HepG2 (cell line): ENCODE results near the gene ZNF226. TPM values are rescaled to one million over a fixed set of nuclear protein-coding genes. Genes with fewer than 3 reads are reported as not detected.

ENCODE experiments used
- ARID5B ChIP-seq: IDR thresholded peaks from 2 replicates; pipeline ENCODE4 v1.4.0; 2020; ENCODE audit warnings: mild to moderate bottlenecking, missing genetic modification reagents
- CREM ChIP-seq, 2 experiments: sonication (generic) in 1 of 2; formaldehyde crosslinking in 1 of 2; IDR thresholded peaks; 2 replicates each; pipeline versions ENCODE4 v1.4.0 to v1.6.1; 2016 to 2020; ENCODE audit warnings: antibody characterized with exemption in 1 of 2, mild to moderate bottlenecking in 1 of 2, missing genetic modification reagents in 1 of 2
- DMAP1 ChIP-seq: IDR thresholded peaks from 2 replicates; pipeline ENCODE4 v1.6.1; 2016
- ETV5 ChIP-seq: IDR thresholded peaks from 2 replicates; pipeline ENCODE4 v1.6.1; 2018; ENCODE audit warnings: missing biosample characterization, missing genetic modification reagents, inconsistent platforms, borderline replicate concordance
- FOSL2 ChIP-seq: sonication (generic); formaldehyde crosslinking; IDR thresholded peaks from 2 replicates; pipeline ENCODE4 v1.4.0; 2020; ENCODE audit warnings: missing genetic modification reagents
- GZF1 ChIP-seq: sonication (generic); formaldehyde crosslinking; IDR thresholded peaks from 2 replicates; pipeline ENCODE4 v1.5.1; 2020; ENCODE audit warnings: mild to moderate bottlenecking, missing genetic modification reagents
- HNRNPUL1 ChIP-seq: fragments of 200-400 bp; formaldehyde crosslinking; IDR thresholded peaks from 2 replicates; pipeline ENCODE4 v1.6.1; 2017; ENCODE audit warnings: low read depth, mild to moderate bottlenecking, low read length, moderate library complexity
- KDM5B ChIP-seq: sonication (generic); formaldehyde crosslinking; IDR thresholded peaks from 2 replicates; pipeline ENCODE4 v1.4.0; 2020; ENCODE audit warnings: missing genetic modification reagents, mild to moderate bottlenecking, borderline replicate concordance
- KLF13 ChIP-seq: sonication (generic); formaldehyde crosslinking; IDR thresholded peaks from 2 replicates; pipeline ENCODE4 v1.4.0; 2020; ENCODE audit warnings: mild to moderate bottlenecking, missing genetic modification reagents
- MEIS1 ChIP-seq: sonication (generic); formaldehyde crosslinking; IDR thresholded peaks from 2 replicates; pipeline ENCODE4 v1.9.0; 2021; ENCODE audit warnings: mild to moderate bottlenecking, missing genetic modification reagents, moderate library complexity, borderline replicate concordance
- PAF1 ChIP-seq: IDR thresholded peaks from 2 replicates; pipeline ENCODE4 v1.6.1; 2016; ENCODE audit warnings: missing genetic modification reagents, missing compliant biosample characterization
- RFX3 ChIP-seq: IDR thresholded peaks from 2 replicates; pipeline ENCODE4 v1.6.1; 2016; ENCODE audit warnings: missing biosample characterization, missing genetic modification reagents
- SMAD3 ChIP-seq: sonication (generic); formaldehyde crosslinking; IDR thresholded peaks from 2 replicates; pipeline ENCODE4 v1.4.0; 2020; ENCODE audit warnings: missing genetic modification reagents
- SNAPC2 ChIP-seq: sonication (generic); formaldehyde crosslinking; IDR thresholded peaks from 2 replicates; pipeline ENCODE4 v1.8.1; 2022; ENCODE audit warnings: mild to moderate bottlenecking, missing genetic modification reagents
- YEATS2 ChIP-seq: sonication (generic); formaldehyde crosslinking; IDR thresholded peaks from 2 replicates; pipeline ENCODE4 v1.4.0; 2020; ENCODE audit warnings: missing genetic modification reagents, borderline replicate concordance
- ZBTB34 ChIP-seq: sonication (generic); formaldehyde crosslinking; IDR thresholded peaks from 2 replicates; pipeline ENCODE4 v1.8.0; 2022; ENCODE audit warnings: mild to moderate bottlenecking, missing genetic modification reagents
- ZNF230 ChIP-seq: sonication (generic); formaldehyde crosslinking; IDR thresholded peaks from 2 replicates; pipeline ENCODE4 v1.4.0; 2020; ENCODE audit warnings: mild to moderate bottlenecking, missing genetic modification reagents
- ZNF260 ChIP-seq: sonication (generic); formaldehyde crosslinking; IDR thresholded peaks from 2 replicates; pipeline ENCODE4 v1.4.0; 2020; ENCODE audit warnings: missing genetic modification reagents, low read depth, mild to moderate bottlenecking, borderline replicate concordance
- ZNF30 ChIP-seq: sonication (generic); formaldehyde crosslinking; IDR thresholded peaks from 2 replicates; pipeline ENCODE4 v1.5.0; 2020; ENCODE audit warnings: mild to moderate bottlenecking, missing genetic modification reagents
- ZNF484 ChIP-seq: sonication (generic); formaldehyde crosslinking; IDR thresholded peaks from 2 replicates; pipeline ENCODE4 v1.5.1; 2020; ENCODE audit warnings: mild to moderate bottlenecking, low read depth, missing genetic modification reagents, borderline replicate concordance
- ZNF746 ChIP-seq: sonication (generic); formaldehyde crosslinking; IDR thresholded peaks from 2 replicates; pipeline ENCODE4 v1.8.0; 2022; ENCODE audit warnings: mild to moderate bottlenecking, missing genetic modification reagents
- ZNF761 ChIP-seq: sonication (generic); formaldehyde crosslinking; conservative IDR thresholded peaks from 2 replicates; pipeline ENCODE4 v1.4.0; 2020; ENCODE audit warnings: mild to moderate bottlenecking, missing genetic modification reagents
- polyA plus RNA-seq, 8 experiments: library from polyadenylated mRNA; depleted of rRNA in 3 of 8; stranded (reverse) in 7 of 8; unstranded in 1 of 8; fragments of >200 nt; fragmentation: Illumina TruSeq in 4 of 8; extraction: Trizol in 4 of 8; gene quantifications; 2 replicates each; pipeline versions ENCODE4 v1.2.1 to v1.2.3, GENCODE V29; 2011 to 2016; ENCODE audit warnings: low read depth in 4 of 8, missing spikeins in 1 of 8, mixed read lengths in 1 of 8; ENCODE audit not compliant: insufficient read depth in 1 of 8
- total RNA-seq, 5 experiments: library from RNA; depleted of rRNA; stranded (reverse); fragments of >200 nt; fragmentation: Illumina TruSeq; extraction: Trizol; gene quantifications; 2 replicates each; pipeline ENCODE4 v1.2.3, GENCODE V29; 2016; ENCODE audit warnings: low read depth in 1 of 5
- TF ChIP-seq, protein P1 (sequence below): sonication (generic); formaldehyde crosslinking; IDR thresholded peaks from 2 replicates; pipeline ENCODE4 v1.4.0; 2020; ENCODE audit warnings: missing genetic modification reagents, low read depth, mild to moderate bottlenecking, borderline replicate concordance

The ZNF226 gene
- total and polyA plus RNA-seq, 2 of the 13 experiments (the other 11 are each of a cell fraction or from before 2014, with no cell fraction given) = 8.3 to 16.0 TPM

DNA sequence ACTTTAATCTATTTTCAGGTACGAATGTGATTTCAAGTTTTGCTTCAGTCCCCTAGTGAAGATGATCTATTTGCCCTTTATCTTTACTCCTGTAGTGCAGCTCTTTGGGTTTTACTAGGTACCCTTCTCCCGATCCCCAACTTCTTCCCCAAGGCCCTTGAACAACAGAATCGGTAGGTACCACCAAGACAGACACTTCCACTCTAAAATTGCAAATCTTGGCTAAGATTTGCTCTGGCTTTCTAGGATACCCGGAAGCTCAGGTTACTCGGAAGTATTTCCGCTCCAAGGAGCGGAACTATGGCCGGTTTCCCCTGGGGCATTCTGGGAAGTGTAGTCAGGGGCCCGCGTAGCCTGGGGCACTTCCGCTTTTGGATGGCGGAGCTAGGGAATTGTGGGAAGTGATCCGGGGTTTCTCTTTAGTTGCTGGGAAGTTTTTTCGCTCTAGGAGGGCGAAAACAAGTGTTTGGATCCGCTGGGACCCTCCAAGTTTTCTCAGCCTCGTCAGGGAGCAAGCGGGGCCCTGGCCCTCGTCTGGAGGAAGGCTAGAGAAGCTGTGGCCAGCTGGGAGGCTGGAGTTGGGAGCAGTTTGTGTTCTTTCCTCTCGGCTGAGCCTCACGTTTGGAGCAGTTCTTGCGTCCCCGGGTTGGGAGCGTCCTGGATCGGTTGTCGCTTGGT is 42.4 kb downstream of the ZNF226 start (continued):
- TF ChIP-seq ARID5B = no peak; the same call in 1 of the 2 replicates
- no peak for TF ChIP-seq KLF13 (CRISPR knock-in tag)
- peak; percentile 76; the same call in 1 of the 2 replicates for TF ChIP-seq YEATS2
- peak; percentile 81; the same call in 1 of the 2 replicates for TF ChIP-seq ZNF761 (CRISPR knock-in tag)
- no peak for TF ChIP-seq ZNF260
- TF ChIP-seq, protein P1, sequence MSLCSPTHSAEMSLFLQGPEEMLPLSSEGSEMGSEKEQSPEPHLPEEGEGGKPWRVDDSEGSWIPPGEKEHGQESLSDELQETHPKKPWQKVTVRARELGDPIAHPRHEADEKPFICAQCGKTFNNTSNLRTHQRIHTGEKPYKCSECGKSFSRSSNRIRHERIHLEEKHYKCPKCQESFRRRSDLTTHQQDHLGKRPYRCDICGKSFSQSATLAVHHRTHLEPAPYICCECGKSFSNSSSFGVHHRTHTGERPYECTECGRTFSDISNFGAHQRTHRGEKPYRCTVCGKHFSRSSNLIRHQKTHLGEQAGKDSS = peak; percentile 73; the same call in 1 of the 2 replicates
- no peak for TF ChIP-seq ZNF746
- TF ChIP-seq MEIS1 (CRISPR knock-in tag) = no peak
- TF ChIP-seq ETV5 (CRISPR knock-in tag) = peak; percentile 69; the same call in 1 of the 2 replicates
- 0 out of 2 replicates have a peak, but pooled peaks have one; percentile 57 for TF ChIP-seq KDM5B (CRISPR knock-in tag)
- no peak for TF ChIP-seq DMAP1
- no peak for TF ChIP-seq ZNF30 (CRISPR knock-in tag)
- TF ChIP-seq FOSL2 (CRISPR knock-in tag) = peak; percentile 32; the same call in 1 of the 2 replicates
- TF ChIP-seq ZBTB34 (CRISPR knock-in tag) = no peak
- TF ChIP-seq SNAPC2 (CRISPR knock-in tag) = no peak
- no peak for TF ChIP-seq HNRNPUL1
- peak; percentile 99 for TF ChIP-seq CREM (IDR thresholded peaks at IDR 0.05)
- no peak for TF ChIP-seq CREM (CRISPR knock-in tag; IDR thresholded peaks at IDR 0.05)
- TF ChIP-seq GZF1 (CRISPR knock-in tag) = no peak
- peak; percentile 57; the same call in 1 of the 2 replicates for TF ChIP-seq ZNF230 (CRISPR knock-in tag)
- no peak for TF ChIP-seq RFX3 (CRISPR knock-in tag)
- TF ChIP-seq ZNF484 (CRISPR knock-in tag) = no peak
- TF ChIP-seq PAF1 (CRISPR knock-in tag) = no peak
- TF ChIP-seq SMAD3 = peak; percentile 76; the same call in 1 of the 2 replicates
